Neural progenitor cell (in vitro differentiated cells): ENCODE measurements around the gene TADA2A. TPM values are rescaled to one million over a fixed set of nuclear protein-coding genes. Genes with fewer than 3 reads are reported as not detected.
A peak's percentile ranks its signal among the peaks of the same experiment; 100 is the strongest.
"Not testable (repeated sequence)": the region's sequence is repeated elsewhere in the genome, so short reads cannot be mapped to it uniquely, and the experiment has no call there.

Experiments used
- DNase-seq: peaks from one replicate; pipeline ENCODE4 v3.0.0-alpha.2; 2016; ENCODE audit warnings: low spot score
- H2AFZ ChIP-seq: fragments of 200-600 bp; sonication (generic); replicated peaks from 2 replicates; pipeline ENCODE4 v1.6.1; 2016; ENCODE audit warnings: antibody characterized with exemption
- H3F3A ChIP-seq: fragments of 200-600 bp; sonication (generic); 2 replicates; pipeline ENCODE4 v1.6.1; 2016; ENCODE audit warnings: antibody characterized with exemption, low read depth
- H3K27ac ChIP-seq: fragments of 200-600 bp; sonication (generic); 2 replicates; pipeline ENCODE4 v1.5.1; 2016; ENCODE audit warnings: mild to moderate bottlenecking
- H3K27me3 ChIP-seq: fragments of 200-600 bp; sonication (generic); 2 replicates; pipeline ENCODE4 v1.6.1; 2016; ENCODE audit warnings: mild to moderate bottlenecking, moderate library complexity
- H3K36me3 ChIP-seq: fragments of 200-600 bp; sonication (generic); 2 replicates; pipeline ENCODE4 v1.5.1; 2016
- H3K4me1 ChIP-seq: fragments of 200-600 bp; sonication (generic); 2 replicates; pipeline ENCODE4 v1.6.1; 2016; ENCODE audit warnings: mixed run types
- H3K4me2 ChIP-seq: fragments of 200-600 bp; sonication (generic); 2 replicates; pipeline ENCODE4 v1.6.1; 2016
- H3K4me3 ChIP-seq: fragments of 200-600 bp; sonication (generic); 2 replicates; pipeline ENCODE4 v1.5.1; 2016
- H3K79me2 ChIP-seq: fragments of 200-600 bp; sonication (generic); 2 replicates; pipeline ENCODE4 v1.6.1; 2016; ENCODE audit warnings: low read depth
- H3K9ac ChIP-seq: fragments of 200-600 bp; sonication (generic); 2 replicates; pipeline ENCODE4 v1.6.1; 2016
- H3K9me3 ChIP-seq: fragments of 200-600 bp; sonication (generic); 2 replicates; pipeline ENCODE4 v1.5.1; 2016; ENCODE audit warnings: low read depth
- H4K20me1 ChIP-seq: fragments of 200-600 bp; sonication (generic); 2 replicates; pipeline ENCODE4 v1.6.1; 2016; ENCODE audit warnings: low read depth
- H3K27ac Mint-ChIP-seq: 3 replicates; pipeline ENCODE4 v1.8.0; 2021; ENCODE audit warnings: mixed read lengths
- H3K27me3 Mint-ChIP-seq: 2 replicates; pipeline ENCODE4 v1.8.0; 2022; ENCODE audit warnings: low read depth, mild to moderate bottlenecking, inconsistent platforms, moderate library complexity, mixed read lengths; ENCODE audit not compliant: insufficient read depth
- H3K36me3 Mint-ChIP-seq: 3 replicates; pipeline ENCODE4 v1.8.0; 2021; ENCODE audit warnings: mixed read lengths
- H3K4me1 Mint-ChIP-seq: 3 replicates; pipeline ENCODE4 v1.8.0; 2021; ENCODE audit warnings: mixed read lengths
- H3K4me3 Mint-ChIP-seq: 3 replicates; pipeline ENCODE4 v1.8.0; 2021; ENCODE audit warnings: mild to moderate bottlenecking, moderate library complexity, mixed read lengths
- H3K9me3 Mint-ChIP-seq: 3 replicates; pipeline ENCODE4 v1.8.0; 2020; ENCODE audit warnings: mixed read lengths
- EZH2 ChIP-seq: fragments of 200-600 bp; sonication (generic); IDR thresholded peaks from 2 replicates; pipeline ENCODE4 v1.6.1; 2017; ENCODE audit warnings: antibody characterized with exemption, mild to moderate bottlenecking, moderate library complexity
- EZH2phosphoT487 ChIP-seq: fragments of 200-600 bp; sonication (generic); IDR thresholded peaks from 2 replicates; pipeline ENCODE4 v1.6.1; 2017; ENCODE audit warnings: antibody characterized with exemption
- total RNA-seq: library from RNA; depleted of rRNA; stranded (reverse); fragments of >200 nt; gene quantifications from 2 replicates; pipeline ENCODE4 v1.2.3, GENCODE V29; 2015; ENCODE audit warnings: low replicate concordance
- TF ChIP-seq, protein P1 (sequence below): fragments of 200-600 bp; sonication (generic); IDR thresholded peaks from 2 replicates; pipeline ENCODE4 v1.5.1; 2017; ENCODE audit warnings: antibody characterized with exemption, mild to moderate bottlenecking

TADA2A gene
- total RNA-seq, 1 donor from 2014 or later: 30.7 TPM

DNA sequence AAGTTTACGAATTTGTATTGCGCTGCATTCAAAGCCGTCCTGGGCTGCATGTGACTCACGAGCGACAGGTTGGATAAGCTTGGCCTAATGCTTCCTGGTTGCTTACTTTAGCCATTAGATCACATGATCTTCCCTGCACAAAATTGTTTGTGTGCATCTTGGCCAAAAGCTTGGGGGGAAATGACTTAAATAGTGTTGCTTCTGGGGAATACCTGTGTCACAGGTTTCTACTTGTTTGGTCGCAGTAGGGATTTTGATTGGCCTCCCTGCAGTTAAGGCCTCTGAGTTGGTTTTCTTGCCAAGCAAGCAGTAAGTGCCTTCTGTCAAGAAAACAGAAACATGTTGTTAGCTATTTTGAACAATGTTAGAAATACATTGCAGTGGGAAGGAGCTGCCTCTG lies 43.4 kb downstream of the TADA2A start:
- peaks cover 36% of the 10 kb centered on the region for H3K4me1 Mint-ChIP-seq
- Histone ChIP-seq H2AFZ (no peak overlapping the region), H3K9me3 (no peaks in the 10 kb centered on the region), H3K27ac (peak overlapping the region; percentile 13), H3F3A (peaks cover 33% of the 10 kb centered on the region), H3K27me3 (no peaks in the 10 kb centered on the region), H3K4me3 (no peak overlapping the region), H3K9ac (no peak overlapping the region), H3K79me2 (no peaks in the 10 kb centered on the region), H3K36me3 (no peaks in the 10 kb centered on the region), H4K20me1 (peaks cover 10% of the 10 kb centered on the region), H3K4me2 (no peak overlapping the region), H3K4me1 (peaks cover 30% of the 10 kb centered on the region)
- TF ChIP-seq, protein P1, sequence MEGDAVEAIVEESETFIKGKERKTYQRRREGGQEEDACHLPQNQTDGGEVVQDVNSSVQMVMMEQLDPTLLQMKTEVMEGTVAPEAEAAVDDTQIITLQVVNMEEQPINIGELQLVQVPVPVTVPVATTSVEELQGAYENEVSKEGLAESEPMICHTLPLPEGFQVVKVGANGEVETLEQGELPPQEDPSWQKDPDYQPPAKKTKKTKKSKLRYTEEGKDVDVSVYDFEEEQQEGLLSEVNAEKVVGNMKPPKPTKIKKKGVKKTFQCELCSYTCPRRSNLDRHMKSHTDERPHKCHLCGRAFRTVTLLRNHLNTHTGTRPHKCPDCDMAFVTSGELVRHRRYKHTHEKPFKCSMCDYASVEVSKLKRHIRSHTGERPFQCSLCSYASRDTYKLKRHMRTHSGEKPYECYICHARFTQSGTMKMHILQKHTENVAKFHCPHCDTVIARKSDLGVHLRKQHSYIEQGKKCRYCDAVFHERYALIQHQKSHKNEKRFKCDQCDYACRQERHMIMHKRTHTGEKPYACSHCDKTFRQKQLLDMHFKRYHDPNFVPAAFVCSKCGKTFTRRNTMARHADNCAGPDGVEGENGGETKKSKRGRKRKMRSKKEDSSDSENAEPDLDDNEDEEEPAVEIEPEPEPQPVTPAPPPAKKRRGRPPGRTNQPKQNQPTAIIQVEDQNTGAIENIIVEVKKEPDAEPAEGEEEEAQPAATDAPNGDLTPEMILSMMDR: no peak
- no peak for TF ChIP-seq EZH2
- TF ChIP-seq EZH2phosphoT487: no peak
- no peak overlapping the region for H3K4me3 Mint-ChIP-seq
- no peak overlapping the region for H3K27ac Mint-ChIP-seq
- no peaks in the 10 kb centered on the region for H3K27me3 Mint-ChIP-seq
- H3K9me3 Mint-ChIP-seq: no peaks in the 10 kb centered on the region
- peaks cover 13% of the 10 kb centered on the region for H3K36me3 Mint-ChIP-seq
- no peak for DNase-seq

DNA sequence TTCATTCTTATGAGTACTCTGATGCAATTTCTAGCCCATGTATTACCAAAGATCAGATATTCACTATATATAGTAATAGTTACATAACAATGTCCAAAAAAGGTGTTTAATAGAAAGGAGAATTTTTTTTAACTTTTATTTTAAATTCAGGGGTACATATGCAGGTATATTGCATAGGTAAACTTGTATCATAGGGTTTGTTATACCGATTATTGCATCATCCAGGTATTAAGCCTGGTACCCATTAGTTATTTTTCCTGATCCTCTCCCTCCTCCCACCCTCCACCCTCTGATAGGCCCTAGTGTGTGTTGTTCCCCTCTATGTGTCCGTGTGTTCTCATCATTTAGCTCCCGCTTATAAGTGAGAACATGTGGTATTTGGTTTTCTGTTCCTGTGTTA lies 51.1 kb downstream of the TADA2A start:
- H3K79me2 ChIP-seq, H3K27me3 ChIP-seq, DNase-seq, H3K9me3 ChIP-seq, H3K9me3 Mint-ChIP-seq, H3K4me3 Mint-ChIP-seq, H3K4me2 ChIP-seq, H3K4me1 ChIP-seq, H3K9ac ChIP-seq, H3K27me3 Mint-ChIP-seq, H3K36me3 ChIP-seq, H3K4me3 ChIP-seq, H3K27ac ChIP-seq, H2AFZ ChIP-seq, H3K27ac Mint-ChIP-seq: not testable (repeated sequence)
- Mint-ChIP-seq H3K36me3 (peaks cover 16% of the 10 kb centered on the region), H3K4me1 (peaks cover 13% of the 10 kb centered on the region)
- Histone ChIP-seq H4K20me1 (peaks cover 10% of the 10 kb centered on the region), H3F3A (peaks cover 11% of the 10 kb centered on the region)

DNA sequence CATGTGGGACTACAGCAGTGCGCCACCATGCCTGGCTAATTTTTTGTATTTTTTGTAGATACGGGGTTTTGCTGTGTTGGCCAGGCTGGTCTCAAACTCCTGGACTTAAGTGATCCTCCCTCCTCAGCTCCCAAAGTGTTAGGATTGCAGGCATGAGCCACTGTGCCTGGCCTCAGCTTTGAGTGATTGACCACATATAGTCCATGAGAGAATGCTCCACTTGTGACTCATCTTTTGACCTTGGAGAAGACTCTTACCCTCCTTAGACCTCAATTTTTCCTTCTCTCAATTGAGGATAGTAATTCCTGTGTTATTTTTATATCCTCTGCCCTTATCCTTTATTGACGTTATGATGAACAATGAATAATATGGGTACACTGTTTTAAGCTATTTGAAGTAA lies 52.1 kb downstream of the TADA2A start:
- H3K27ac ChIP-seq: no peak overlapping the region
- peaks cover 8% of the 10 kb centered on the region for H3K4me1 ChIP-seq
- H3K36me3 ChIP-seq: peaks cover 5% of the 10 kb centered on the region
- H3K79me2 ChIP-seq: no peaks in the 10 kb centered on the region
- no peak overlapping the region for H3K4me2 ChIP-seq
- H4K20me1 ChIP-seq: peaks cover 10% of the 10 kb centered on the region
- H3K9ac ChIP-seq: no peak overlapping the region
- H3K4me3 ChIP-seq: no peak overlapping the region
- H3K9me3 Mint-ChIP-seq: no peaks in the 10 kb centered on the region
- peaks cover 14% of the 10 kb centered on the region for H3K36me3 Mint-ChIP-seq
- no peak overlapping the region for H3K27ac Mint-ChIP-seq
- H3F3A ChIP-seq: peaks cover 5% of the 10 kb centered on the region
- H3K9me3 ChIP-seq: no peaks in the 10 kb centered on the region
- H3K4me3 Mint-ChIP-seq: no peak overlapping the region
- TF ChIP-seq, protein P1: no peak
- TF ChIP-seq EZH2phosphoT487 (no peak), EZH2 (no peak)
- H3K27me3 Mint-ChIP-seq: no peaks in the 10 kb centered on the region
- no peak overlapping the region for H2AFZ ChIP-seq
- no peak for DNase-seq
- peaks cover 13% of the 10 kb centered on the region for H3K4me1 Mint-ChIP-seq
- no peaks in the 10 kb centered on the region for H3K27me3 ChIP-seq

DNA sequence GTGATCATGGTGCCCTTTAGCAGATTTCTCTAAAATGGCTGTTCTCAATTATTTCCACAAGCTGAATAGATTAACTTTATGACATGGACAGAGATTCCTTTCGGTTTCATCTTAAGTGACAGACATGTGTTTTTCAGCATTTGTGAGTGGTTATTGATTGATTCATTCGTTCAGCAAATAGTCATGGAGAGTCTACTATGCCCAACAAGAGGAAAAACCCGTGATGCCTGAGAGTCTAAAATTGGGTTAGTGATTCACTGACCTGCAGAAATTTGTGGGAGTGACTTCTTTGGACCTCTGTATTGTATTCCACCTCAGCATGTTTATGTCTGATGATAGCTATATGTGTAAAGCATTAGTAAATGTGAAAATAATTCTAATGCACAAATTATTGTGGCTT lies 55.0 kb downstream of the TADA2A start:
- H3K36me3 ChIP-seq: peaks cover 5% of the 10 kb centered on the region
- TF ChIP-seq EZH2phosphoT487 (no peak), EZH2 (no peak)
- TF ChIP-seq, protein P1: no peak
- H3K9me3 ChIP-seq: no peaks in the 10 kb centered on the region
- Mint-ChIP-seq H3K27me3 (no peaks in the 10 kb centered on the region), H3K9me3 (no peaks in the 10 kb centered on the region), H3K36me3 (peaks cover 25% of the 10 kb centered on the region), H3K27ac (no peak overlapping the region), H3K4me3 (no peak overlapping the region), H3K4me1 (peaks cover 9% of the 10 kb centered on the region)
- H3K27ac ChIP-seq: no peak overlapping the region
- no peaks in the 10 kb centered on the region for H3K79me2 ChIP-seq
- peaks cover 8% of the 10 kb centered on the region for H3K4me1 ChIP-seq
- no peaks in the 10 kb centered on the region for H3K27me3 ChIP-seq
- no peak overlapping the region for H3K4me2 ChIP-seq
- no peak for DNase-seq
- no peak overlapping the region for H2AFZ ChIP-seq
- peaks cover 5% of the 10 kb centered on the region for H3F3A ChIP-seq
- no peak overlapping the region for H3K9ac ChIP-seq
- peaks cover 10% of the 10 kb centered on the region for H4K20me1 ChIP-seq
- no peak overlapping the region for H3K4me3 ChIP-seq
